ENCODE data around the gene SLCO4A1. TPM values are rescaled to one million over a fixed set of nuclear protein-coding genes. Genes with fewer than 3 reads are reported as not detected.

The SLCO4A1 gene
- total and polyA plus RNA-seq, 2 donors (not counting 3 experiments of a cell fraction or from before 2014, with no cell fraction given) = 1.4 to 4.1 TPM

- Histone ChIP-seq H3K9me3 (replicated peaks; ENCODE audit: control insufficient read depth, insufficient read depth, low read length) (no peaks in the 10 kb centered on the region), H3K4me2 (ENCODE audit: insufficient read depth, low read length) (no peak overlapping the region), H3K36me3 (ENCODE audit: control insufficient read depth in 2 of 2, extremely low read depth in 1 of 2, insufficient read depth in 2 of 2, low read length in 2 of 2) (no peaks in the 10 kb centered on the region), H3K9me1 (replicated peaks; ENCODE audit: control insufficient read depth, extremely low read depth, insufficient read depth, low read length) (no peaks in the 10 kb centered on the region), H3K9ac (replicated peaks; ENCODE audit: extremely low read depth, insufficient read depth, low read length) (no peak overlapping the region), H3K4me3 (replicated peaks in 1 of 3; ENCODE audit: insufficient read depth in 1 of 3, low read depth in 1 of 3, low read length in 3 of 3) (no peak overlapping the region), H3K79me2 (ENCODE audit: control insufficient read depth, insufficient read depth, low read length) (peaks cover 2% of the 10 kb centered on the region), H2AFZ (ENCODE audit: low read depth, low read length) (peak overlapping the region; percentile 49), H3K27ac (ENCODE audit: insufficient read depth, low read depth, low read length) (peak overlapping the region; percentile 68), H3K27me3 (ENCODE audit: control insufficient read depth in 2 of 2, insufficient read depth in 2 of 2, low read length in 2 of 2) (no peaks in the 10 kb centered on the region), H3K4me1 (ENCODE audit: control insufficient read depth, extremely low read depth, insufficient read depth, low read length) (peaks cover 13% of the 10 kb centered on the region), H4K20me1 (replicated peaks; ENCODE audit: control insufficient read depth, extremely low read depth, insufficient read depth, low read length) (no peaks in the 10 kb centered on the region)
- TF ChIP-seq FOS (IDR thresholded peaks at IDR 0.05; ENCODE audit: borderline replicate concordance, insufficient read depth, low read length) (no peak), GATA2 (IDR thresholded peaks at IDR 0.05; ENCODE audit: insufficient read depth, insufficient read length, low read depth, low read length) (no peak), EZH2 (IDR thresholded peaks at IDR 0.05; ENCODE audit: borderline replicate concordance, low read depth, low read length, severe bottlenecking) (no peak), POLR2A (IDR thresholded peaks at IDR 0.05; ENCODE audit: low read depth, low read length) (no peak), JUN (IDR thresholded peaks at IDR 0.05; ENCODE audit: borderline replicate concordance, insufficient read depth, insufficient read length, low read depth) (no peak), POLR2AphosphoS5 (IDR thresholded peaks at IDR 0.05; ENCODE audit: insufficient read depth, low read depth, low read length) (no peak), MYC (IDR thresholded peaks at IDR 0.05; ENCODE audit: low read depth, low read length) (no peak), MAX (IDR thresholded peaks at IDR 0.05; ENCODE audit: insufficient read depth, insufficient read length) (no peak)
- TF ChIP-seq, protein P1, sequence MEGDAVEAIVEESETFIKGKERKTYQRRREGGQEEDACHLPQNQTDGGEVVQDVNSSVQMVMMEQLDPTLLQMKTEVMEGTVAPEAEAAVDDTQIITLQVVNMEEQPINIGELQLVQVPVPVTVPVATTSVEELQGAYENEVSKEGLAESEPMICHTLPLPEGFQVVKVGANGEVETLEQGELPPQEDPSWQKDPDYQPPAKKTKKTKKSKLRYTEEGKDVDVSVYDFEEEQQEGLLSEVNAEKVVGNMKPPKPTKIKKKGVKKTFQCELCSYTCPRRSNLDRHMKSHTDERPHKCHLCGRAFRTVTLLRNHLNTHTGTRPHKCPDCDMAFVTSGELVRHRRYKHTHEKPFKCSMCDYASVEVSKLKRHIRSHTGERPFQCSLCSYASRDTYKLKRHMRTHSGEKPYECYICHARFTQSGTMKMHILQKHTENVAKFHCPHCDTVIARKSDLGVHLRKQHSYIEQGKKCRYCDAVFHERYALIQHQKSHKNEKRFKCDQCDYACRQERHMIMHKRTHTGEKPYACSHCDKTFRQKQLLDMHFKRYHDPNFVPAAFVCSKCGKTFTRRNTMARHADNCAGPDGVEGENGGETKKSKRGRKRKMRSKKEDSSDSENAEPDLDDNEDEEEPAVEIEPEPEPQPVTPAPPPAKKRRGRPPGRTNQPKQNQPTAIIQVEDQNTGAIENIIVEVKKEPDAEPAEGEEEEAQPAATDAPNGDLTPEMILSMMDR (IDR thresholded peaks at IDR 0.05; ENCODE audit: extremely low read depth in 1 of 2, insufficient read depth in 1 of 2, low read depth in 1 of 2, low read length in 2 of 2) = no peak
- no peak for FAIRE-seq
- intact Hi-C loops (cut with micrococcal nuclease) (loop anchor here (1.0 kb wide), 4 partner anchors 10 to 138 kb away; no protein-coding TSS in a partner anchor), dilution Hi-C loops (cut with MboI; ENCODE audit: extremely low pct_ligation_motif_present, low sequenced_read_pairs) (no loop called here)
- DNase-seq (ENCODE audit: low read depth, low spot score) = no peak
- CTCF ChIA-PET = interaction anchor here (1.0 to 1.4 kb wide), 2 partner anchors 17 to 138 kb away, joined by 3 to 4 read pairs; no protein-coding TSS in a partner anchor
- POLR2A ChIA-PET = no interaction called here
- BruUV-seq (replicated peaks) = no TSS peak
Observed at GRCh38 chr20:62652894-62653305, 10.6 kb downstream of the SLCO4A1 start.
